ENCODE measurements around the gene INO80E.

GRCh38 chr16:29962344-29962994 is 33.6 kb upstream of the INO80E start:
- TF ChIP-seq CTCF (IDR thresholded peaks at IDR 0.05; ENCODE audit: extremely low read depth in 1 of 2, insufficient read depth in 1 of 2, low read depth in 1 of 2, low read length in 2 of 2) (no peak), POLR2A (IDR thresholded peaks at IDR 0.05; ENCODE audit: low read depth, low read length) (no peak), POLR2AphosphoS5 (IDR thresholded peaks at IDR 0.05; ENCODE audit: insufficient read depth, low read depth, low read length) (no peak), EZH2 (IDR thresholded peaks at IDR 0.05; ENCODE audit: borderline replicate concordance, low read depth, low read length, severe bottlenecking) (no peak), MYC (IDR thresholded peaks at IDR 0.05; ENCODE audit: low read depth, low read length) (no peak), FOS (IDR thresholded peaks at IDR 0.05; ENCODE audit: borderline replicate concordance, insufficient read depth, low read length) (no peak), GATA2 (IDR thresholded peaks at IDR 0.05; ENCODE audit: insufficient read depth, insufficient read length, low read depth, low read length) (no peak)
- TF ChIP-seq, protein P1, sequence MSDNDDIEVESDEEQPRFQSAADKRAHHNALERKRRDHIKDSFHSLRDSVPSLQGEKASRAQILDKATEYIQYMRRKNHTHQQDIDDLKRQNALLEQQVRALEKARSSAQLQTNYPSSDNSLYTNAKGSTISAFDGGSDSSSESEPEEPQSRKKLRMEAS (IDR thresholded peaks at IDR 0.05; ENCODE audit: insufficient read depth, insufficient read length): no peak

All from endothelial cell of umbilical vein (primary cell).